Right kidney (tissue), 1 donor: ENCODE measurements around the gene TPMT.
"Not testable (repeated sequence)": the region's sequence is repeated elsewhere in the genome, so short reads cannot be mapped to it uniquely, and the experiment has no call there.

ENCODE experiments used
- DNase-seq: peaks from one replicate; pipeline ENCODE4 v3.0.0-alpha.2; 2016

Gene TPMT

GRCh38 chr6:18160911-18161310 is 6.0 kb upstream of the TPMT start:
- no peak for DNase-seq

GRCh38 chr6:18155864-18156421 is 1.1 kb upstream of the TPMT start:
- DNase-seq: no peak

- peak; percentile 83 for DNase-seq
Observed at GRCh38 chr6:18155150-18155863, 430 bp upstream of the TPMT start, which contains the start of gene KDM1B. KDM1B (plus strand) TSS chr6:18155422; CDS start chr6:18159896, 4,474 bp downstream.

- no peak for DNase-seq
Observed at GRCh38 chr6:18153311-18153703, 1.6 kb downstream of the TPMT start.

GRCh38 chr6:18151801-18152200 is 3.1 kb downstream of the TPMT start:
- DNase-seq: no peak

- not testable (repeated sequence) for DNase-seq
Observed at GRCh38 chr6:18151391-18151790, 3.5 kb downstream of the TPMT start.

- no peak for DNase-seq
Observed at GRCh38 chr6:18148304-18149025, 6.4 kb downstream of the TPMT start.

GRCh38 chr6:18147616-18148015 is 7.3 kb downstream of the TPMT start:
- DNase-seq: no peak

GRCh38 chr6:18147160-18147559 is 7.7 kb downstream of the TPMT start:
- DNase-seq: no peak

- DNase-seq: no peak
Observed at GRCh38 chr6:18142591-18142861, 12.4 kb downstream of the TPMT start.

GRCh38 chr6:18141805-18142590 is 12.9 kb downstream of the TPMT start:
- DNase-seq: no peak

- DNase-seq: no peak
Observed at GRCh38 chr6:18139935-18140621, 14.8 kb downstream of the TPMT start.

GRCh38 chr6:18138906-18139305 is 16.0 kb downstream of the TPMT start:
- no peak for DNase-seq

- no peak for DNase-seq
Observed at GRCh38 chr6:18136260-18136659, 18.6 kb downstream of the TPMT start.

- DNase-seq: no peak
Observed at GRCh38 chr6:18135171-18135570, 19.7 kb downstream of the TPMT start.

GRCh38 chr6:18132346-18132745 is 22.5 kb downstream of the TPMT start:
- DNase-seq: no peak

- DNase-seq: no peak
Observed at GRCh38 chr6:18126121-18126520, 28.8 kb downstream of the TPMT start.

GRCh38 chr6:18122128-18123093 is 32.5 kb downstream of the TPMT start, which contains the start of gene NHLRC1:
NHLRC1 (minus strand) TSS chr6:18122677; CDS start chr6:18122606, 71 bp downstream.
- DNase-seq: peak; percentile 90

- no peak for DNase-seq
Observed at GRCh38 chr6:18121580-18122127, 33.2 kb downstream of the TPMT start.

- no peak for DNase-seq
Observed at GRCh38 chr6:18119236-18119635, 35.6 kb downstream of the TPMT start.

GRCh38 chr6:18118330-18118729 is 36.5 kb downstream of the TPMT start:
- DNase-seq: no peak
